HEK293 (cell line): ENCODE measurements around the gene CDC42EP3.

Experiments used
- SP2 ChIP-seq: fragments of 450-650 bp; formaldehyde crosslinking; IDR thresholded peaks from 2 replicates; pipeline ENCODE4 v1.5.1; 2016; ENCODE audit warnings: missing biosample characterization, missing genetic modification characterization
- ZBTB1 ChIP-seq: fragments of 450-650 bp; formaldehyde crosslinking; IDR thresholded peaks from 2 replicates; pipeline ENCODE4 v1.5.1; 2016; ENCODE audit warnings: missing biosample characterization, missing genetic modification characterization
- ZNF18 ChIP-seq: fragments of 450-650 bp; formaldehyde crosslinking; IDR thresholded peaks from 2 replicates; pipeline ENCODE4 v1.5.1; 2016; ENCODE audit warnings: missing biosample characterization, missing genetic modification characterization
- ZNF426 ChIP-seq: fragments of 450-650 bp; formaldehyde crosslinking; IDR thresholded peaks from 2 replicates; pipeline ENCODE4 v1.5.1; 2017; ENCODE audit warnings: missing biosample characterization, missing genetic modification characterization, mild to moderate bottlenecking, inconsistent platforms, moderate library complexity
- ZNF791 ChIP-seq: fragments of 450-650 bp; formaldehyde crosslinking; IDR thresholded peaks from 2 replicates; pipeline ENCODE4 v1.5.1; 2016; ENCODE audit warnings: missing biosample characterization, missing genetic modification characterization
- TF ChIP-seq, protein P1 (sequence below): sonication (generic); formaldehyde crosslinking; IDR thresholded peaks from 2 replicates; pipeline ENCODE4 v1.8.1; 2022; ENCODE audit warnings: mild to moderate bottlenecking, moderate library complexity, missing genetic modification reagents
- TF ChIP-seq, protein P2 (sequence below): fragments of 450-650 bp; formaldehyde crosslinking; IDR thresholded peaks from 2 replicates; pipeline ENCODE4 v1.5.1; 2016; ENCODE audit warnings: missing biosample characterization, missing genetic modification characterization
- TF ChIP-seq, protein P3 (sequence below): fragments of 450-650 bp; formaldehyde crosslinking; IDR thresholded peaks from 2 replicates; pipeline ENCODE4 v1.5.1; 2016; ENCODE audit warnings: missing biosample characterization, missing genetic modification characterization

DNA sequence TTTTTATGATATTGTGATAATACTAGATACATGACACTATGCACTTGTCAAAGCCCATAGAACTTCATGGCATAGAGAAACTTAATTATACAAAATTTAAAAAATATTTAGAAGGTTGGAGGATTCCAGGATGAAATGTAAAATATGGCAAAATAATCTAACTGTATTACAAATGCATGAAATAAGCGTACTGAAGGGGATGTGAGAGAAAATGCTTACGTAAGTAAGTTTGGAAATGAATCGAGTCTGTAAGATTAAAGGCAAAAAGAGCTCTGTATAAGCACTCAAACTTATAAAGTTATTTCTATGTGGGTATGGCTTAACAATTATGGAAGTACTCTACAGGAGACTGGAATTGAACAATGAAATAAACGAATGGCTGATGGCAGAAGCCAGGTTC lies 13.4 kb upstream of the CDC42EP3 start:
- TF ChIP-seq ZNF18 (tag by site-specific recombination) (no peak), ZNF791 (tag by site-specific recombination) (no peak), ZNF426 (no peak), SP2 (tag by site-specific recombination) (no peak), ZBTB1 (tag by site-specific recombination) (no peak)
- TF ChIP-seq, protein P1, sequence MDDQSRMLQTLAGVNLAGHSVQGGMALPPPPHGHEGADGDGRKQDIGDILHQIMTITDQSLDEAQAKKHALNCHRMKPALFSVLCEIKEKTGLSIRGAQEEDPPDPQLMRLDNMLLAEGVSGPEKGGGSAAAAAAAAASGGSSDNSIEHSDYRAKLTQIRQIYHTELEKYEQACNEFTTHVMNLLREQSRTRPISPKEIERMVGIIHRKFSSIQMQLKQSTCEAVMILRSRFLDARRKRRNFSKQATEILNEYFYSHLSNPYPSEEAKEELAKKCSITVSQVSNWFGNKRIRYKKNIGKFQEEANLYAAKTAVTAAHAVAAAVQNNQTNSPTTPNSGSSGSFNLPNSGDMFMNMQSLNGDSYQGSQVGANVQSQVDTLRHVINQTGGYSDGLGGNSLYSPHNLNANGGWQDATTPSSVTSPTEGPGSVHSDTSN: no peak
- TF ChIP-seq, protein P2, sequence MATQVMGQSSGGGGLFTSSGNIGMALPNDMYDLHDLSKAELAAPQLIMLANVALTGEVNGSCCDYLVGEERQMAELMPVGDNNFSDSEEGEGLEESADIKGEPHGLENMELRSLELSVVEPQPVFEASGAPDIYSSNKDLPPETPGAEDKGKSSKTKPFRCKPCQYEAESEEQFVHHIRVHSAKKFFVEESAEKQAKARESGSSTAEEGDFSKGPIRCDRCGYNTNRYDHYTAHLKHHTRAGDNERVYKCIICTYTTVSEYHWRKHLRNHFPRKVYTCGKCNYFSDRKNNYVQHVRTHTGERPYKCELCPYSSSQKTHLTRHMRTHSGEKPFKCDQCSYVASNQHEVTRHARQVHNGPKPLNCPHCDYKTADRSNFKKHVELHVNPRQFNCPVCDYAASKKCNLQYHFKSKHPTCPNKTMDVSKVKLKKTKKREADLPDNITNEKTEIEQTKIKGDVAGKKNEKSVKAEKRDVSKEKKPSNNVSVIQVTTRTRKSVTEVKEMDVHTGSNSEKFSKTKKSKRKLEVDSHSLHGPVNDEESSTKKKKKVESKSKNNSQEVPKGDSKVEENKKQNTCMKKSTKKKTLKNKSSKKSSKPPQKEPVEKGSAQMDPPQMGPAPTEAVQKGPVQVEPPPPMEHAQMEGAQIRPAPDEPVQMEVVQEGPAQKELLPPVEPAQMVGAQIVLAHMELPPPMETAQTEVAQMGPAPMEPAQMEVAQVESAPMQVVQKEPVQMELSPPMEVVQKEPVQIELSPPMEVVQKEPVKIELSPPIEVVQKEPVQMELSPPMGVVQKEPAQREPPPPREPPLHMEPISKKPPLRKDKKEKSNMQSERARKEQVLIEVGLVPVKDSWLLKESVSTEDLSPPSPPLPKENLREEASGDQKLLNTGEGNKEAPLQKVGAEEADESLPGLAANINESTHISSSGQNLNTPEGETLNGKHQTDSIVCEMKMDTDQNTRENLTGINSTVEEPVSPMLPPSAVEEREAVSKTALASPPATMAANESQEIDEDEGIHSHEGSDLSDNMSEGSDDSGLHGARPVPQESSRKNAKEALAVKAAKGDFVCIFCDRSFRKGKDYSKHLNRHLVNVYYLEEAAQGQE: no peak
- TF ChIP-seq, protein P3, sequence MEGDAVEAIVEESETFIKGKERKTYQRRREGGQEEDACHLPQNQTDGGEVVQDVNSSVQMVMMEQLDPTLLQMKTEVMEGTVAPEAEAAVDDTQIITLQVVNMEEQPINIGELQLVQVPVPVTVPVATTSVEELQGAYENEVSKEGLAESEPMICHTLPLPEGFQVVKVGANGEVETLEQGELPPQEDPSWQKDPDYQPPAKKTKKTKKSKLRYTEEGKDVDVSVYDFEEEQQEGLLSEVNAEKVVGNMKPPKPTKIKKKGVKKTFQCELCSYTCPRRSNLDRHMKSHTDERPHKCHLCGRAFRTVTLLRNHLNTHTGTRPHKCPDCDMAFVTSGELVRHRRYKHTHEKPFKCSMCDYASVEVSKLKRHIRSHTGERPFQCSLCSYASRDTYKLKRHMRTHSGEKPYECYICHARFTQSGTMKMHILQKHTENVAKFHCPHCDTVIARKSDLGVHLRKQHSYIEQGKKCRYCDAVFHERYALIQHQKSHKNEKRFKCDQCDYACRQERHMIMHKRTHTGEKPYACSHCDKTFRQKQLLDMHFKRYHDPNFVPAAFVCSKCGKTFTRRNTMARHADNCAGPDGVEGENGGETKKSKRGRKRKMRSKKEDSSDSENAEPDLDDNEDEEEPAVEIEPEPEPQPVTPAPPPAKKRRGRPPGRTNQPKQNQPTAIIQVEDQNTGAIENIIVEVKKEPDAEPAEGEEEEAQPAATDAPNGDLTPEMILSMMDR (tag by site-specific recombination): no peak
